HL-60 (cell line): ENCODE measurements around the gene FOXB2.

ENCODE experiments used
- DNase-seq, 2 experiments: peaks; one replicate each; pipeline ENCODE4 v3.0.0-alpha.2; 2010 to 2020; ENCODE audit warnings: low read depth in 1 of 2, low spot score in 1 of 2
- H3K27ac ChIP-seq: fragments of 250-450 bp; sonication (Bioruptor Pico); replicated peaks from 2 replicates; pipeline ENCODE4 v1.5.1; 2020; ENCODE audit warnings: mild to moderate bottlenecking, moderate library complexity
- H3K27me3 ChIP-seq: fragments of 250-450 bp; sonication (Bioruptor Pico); 2 replicates; pipeline ENCODE4 v1.5.1; 2021; ENCODE audit warnings: mild to moderate bottlenecking, moderate library complexity; ENCODE audit not compliant: insufficient read depth, poor library complexity, severe bottlenecking
- H3K4me3 ChIP-seq: replicated peaks from 2 replicates; pipeline ENCODE4 v1.5.1; 2011; ENCODE audit warnings: mild to moderate bottlenecking, control low read depth, low read length; ENCODE audit not compliant: insufficient read depth
- CTCF ChIP-seq: IDR thresholded peaks from one replicate; pipeline ENCODE4 v1.5.1; 2011; ENCODE audit warnings: low read length, control low read depth, inconsistent platforms; ENCODE audit not compliant: insufficient read depth
- GABPA ChIP-seq: IDR thresholded peaks from 2 replicates; pipeline ENCODE4 v1.6.1; 2012; ENCODE audit warnings: low read depth
- POLR2AphosphoS5 ChIP-seq: IDR thresholded peaks from 2 replicates; pipeline ENCODE4 v1.6.1; 2012; ENCODE audit warnings: low read depth
- SPI1 ChIP-seq: IDR thresholded peaks from 2 replicates; pipeline ENCODE4 v1.6.1; 2012; ENCODE audit warnings: low read depth, mild to moderate bottlenecking, borderline replicate concordance
- TF ChIP-seq, protein P1 (sequence below): IDR thresholded peaks from 2 replicates; pipeline ENCODE4 v1.6.1; 2012; ENCODE audit warnings: low read depth; ENCODE audit not compliant: insufficient replicate concordance

FOXB2 gene

GRCh38 chr9:77016526-77017504 lies 2.6 kb upstream of the FOXB2 start:
- no peak for TF ChIP-seq SPI1
- H3K4me3 ChIP-seq, result no peak overlapping the region
- no peak overlapping the region for H3K27ac ChIP-seq
- peaks cover 93% of the 10 kb centered on the region for H3K27me3 ChIP-seq
- no peak for DNase-seq

GRCh38 chr9:77017505-77017894 lies 2.0 kb upstream of the FOXB2 start:
- no peak overlapping the region for H3K4me3 ChIP-seq
- H3K27me3 ChIP-seq, result peaks cover 93% of the 10 kb centered on the region
- no peak overlapping the region for H3K27ac ChIP-seq
- TF ChIP-seq, protein P1, sequence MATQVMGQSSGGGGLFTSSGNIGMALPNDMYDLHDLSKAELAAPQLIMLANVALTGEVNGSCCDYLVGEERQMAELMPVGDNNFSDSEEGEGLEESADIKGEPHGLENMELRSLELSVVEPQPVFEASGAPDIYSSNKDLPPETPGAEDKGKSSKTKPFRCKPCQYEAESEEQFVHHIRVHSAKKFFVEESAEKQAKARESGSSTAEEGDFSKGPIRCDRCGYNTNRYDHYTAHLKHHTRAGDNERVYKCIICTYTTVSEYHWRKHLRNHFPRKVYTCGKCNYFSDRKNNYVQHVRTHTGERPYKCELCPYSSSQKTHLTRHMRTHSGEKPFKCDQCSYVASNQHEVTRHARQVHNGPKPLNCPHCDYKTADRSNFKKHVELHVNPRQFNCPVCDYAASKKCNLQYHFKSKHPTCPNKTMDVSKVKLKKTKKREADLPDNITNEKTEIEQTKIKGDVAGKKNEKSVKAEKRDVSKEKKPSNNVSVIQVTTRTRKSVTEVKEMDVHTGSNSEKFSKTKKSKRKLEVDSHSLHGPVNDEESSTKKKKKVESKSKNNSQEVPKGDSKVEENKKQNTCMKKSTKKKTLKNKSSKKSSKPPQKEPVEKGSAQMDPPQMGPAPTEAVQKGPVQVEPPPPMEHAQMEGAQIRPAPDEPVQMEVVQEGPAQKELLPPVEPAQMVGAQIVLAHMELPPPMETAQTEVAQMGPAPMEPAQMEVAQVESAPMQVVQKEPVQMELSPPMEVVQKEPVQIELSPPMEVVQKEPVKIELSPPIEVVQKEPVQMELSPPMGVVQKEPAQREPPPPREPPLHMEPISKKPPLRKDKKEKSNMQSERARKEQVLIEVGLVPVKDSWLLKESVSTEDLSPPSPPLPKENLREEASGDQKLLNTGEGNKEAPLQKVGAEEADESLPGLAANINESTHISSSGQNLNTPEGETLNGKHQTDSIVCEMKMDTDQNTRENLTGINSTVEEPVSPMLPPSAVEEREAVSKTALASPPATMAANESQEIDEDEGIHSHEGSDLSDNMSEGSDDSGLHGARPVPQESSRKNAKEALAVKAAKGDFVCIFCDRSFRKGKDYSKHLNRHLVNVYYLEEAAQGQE, result no peak
- no peak for TF ChIP-seq POLR2AphosphoS5
- no peak for TF ChIP-seq CTCF
- no peak for TF ChIP-seq GABPA
- DNase-seq, result no peak

- Histone ChIP-seq H3K27me3 (peaks cover 93% of the 10 kb centered on the region), H3K27ac (no peak overlapping the region), H3K4me3 (no peak overlapping the region)
- DNase-seq, result no peak
- no peak for TF ChIP-seq CTCF
- TF ChIP-seq POLR2AphosphoS5, result no peak
- TF ChIP-seq, protein P1, result no peak
- no peak for TF ChIP-seq GABPA
- no peak for TF ChIP-seq SPI1
Measured at GRCh38 chr9:77018058-77018968, 1.1 kb upstream of the FOXB2 start.

- H3K27me3 ChIP-seq, result peaks cover 95% of the 10 kb centered on the region
Measured at GRCh38 chr9:77018969-77019235, 553 bp upstream of the FOXB2 start.

More at GRCh38 chr9:77018969-77019235, 553 bp upstream of the FOXB2 start:
- no peak overlapping the region for H3K27ac ChIP-seq
- DNase-seq, result no peak
- TF ChIP-seq, protein P1, result no peak
- no peak for TF ChIP-seq SPI1
- TF ChIP-seq POLR2AphosphoS5, result no peak
- no peak for TF ChIP-seq CTCF
- no peak for TF ChIP-seq GABPA
- no peak overlapping the region for H3K4me3 ChIP-seq
